HG03342 (cell line): ENCODE data around the gene ABHD2.
"Not testable (repeated sequence)": the region's sequence is repeated elsewhere in the genome, so short reads cannot be mapped to it uniquely, and the experiment has no call there.

ENCODE experiments used
- ATAC-seq: cut with Tn5 transposase; IDR thresholded peaks from one replicate; pipeline ENCODE4 v1.9.1; 2021; ENCODE audit warnings: mild to moderate bottlenecking, moderate library complexity; ENCODE audit not compliant: unreplicated experiment

The ABHD2 gene, protein sequence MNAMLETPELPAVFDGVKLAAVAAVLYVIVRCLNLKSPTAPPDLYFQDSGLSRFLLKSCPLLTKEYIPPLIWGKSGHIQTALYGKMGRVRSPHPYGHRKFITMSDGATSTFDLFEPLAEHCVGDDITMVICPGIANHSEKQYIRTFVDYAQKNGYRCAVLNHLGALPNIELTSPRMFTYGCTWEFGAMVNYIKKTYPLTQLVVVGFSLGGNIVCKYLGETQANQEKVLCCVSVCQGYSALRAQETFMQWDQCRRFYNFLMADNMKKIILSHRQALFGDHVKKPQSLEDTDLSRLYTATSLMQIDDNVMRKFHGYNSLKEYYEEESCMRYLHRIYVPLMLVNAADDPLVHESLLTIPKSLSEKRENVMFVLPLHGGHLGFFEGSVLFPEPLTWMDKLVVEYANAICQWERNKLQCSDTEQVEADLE

DNA sequence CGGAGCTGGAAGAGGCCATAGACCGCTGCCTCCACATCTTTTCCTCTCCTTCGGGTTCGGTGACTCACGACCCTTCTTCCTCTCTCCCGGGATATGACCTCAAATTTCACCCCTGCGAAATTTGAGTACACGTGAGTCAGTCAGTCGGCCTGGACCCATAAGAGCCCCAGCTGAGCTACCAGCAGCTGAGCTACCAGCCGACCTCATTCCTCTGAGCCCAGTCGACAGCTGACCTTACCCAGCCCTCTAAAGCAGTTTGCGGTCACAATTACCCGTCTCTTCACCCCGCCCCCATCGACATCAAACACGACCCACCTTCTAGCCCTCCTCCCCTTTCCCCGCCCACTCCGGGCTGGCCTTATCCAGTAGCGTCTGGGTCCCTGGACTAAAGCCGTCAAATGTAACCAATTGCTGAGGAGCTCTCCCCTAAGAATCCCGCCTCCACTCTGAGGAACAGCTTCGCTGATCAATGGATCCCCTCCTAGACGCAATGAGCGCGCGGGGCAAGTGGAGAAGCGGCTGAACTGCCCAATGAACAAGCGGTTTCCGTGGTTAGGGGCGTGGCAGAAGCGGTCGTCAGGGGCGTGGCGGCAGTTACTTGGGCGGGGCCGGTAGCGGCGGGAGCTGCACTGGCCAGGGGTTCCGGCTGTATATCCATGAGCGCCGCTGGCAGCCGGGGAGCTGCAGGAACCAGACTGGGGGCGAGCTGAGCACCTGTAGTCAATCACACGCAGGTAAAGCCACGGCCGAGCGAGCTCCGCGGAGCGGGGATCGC lies at the start of gene ABHD2:
TSS of gene ABHD2 (plus strand) at position 627 of the 775 bp plus-strand sequence. CDS start 27,872 bp downstream, outside the sequence.
- ATAC-seq: peak; percentile 97

DNA sequence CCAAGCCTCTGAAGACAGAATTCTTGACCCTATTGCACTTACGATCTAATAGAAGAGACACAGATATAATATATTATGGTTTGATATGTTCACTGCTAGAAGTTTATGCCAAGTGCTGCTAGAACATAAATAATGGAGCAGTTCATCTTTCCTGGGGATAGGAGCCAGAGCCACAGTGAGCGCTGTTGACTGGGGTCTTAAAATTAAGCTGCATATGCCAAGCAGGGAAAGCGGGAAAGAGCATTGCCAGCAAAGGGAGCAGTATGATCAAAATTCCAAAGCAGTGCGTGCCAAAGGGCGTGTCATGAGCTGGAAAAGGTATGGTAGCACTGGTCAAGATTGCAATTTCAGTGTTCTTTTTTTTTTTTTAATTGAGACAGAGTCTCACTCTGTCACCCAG lies 49.1 kb upstream of the ABHD2 start:
- ATAC-seq: no peak

DNA sequence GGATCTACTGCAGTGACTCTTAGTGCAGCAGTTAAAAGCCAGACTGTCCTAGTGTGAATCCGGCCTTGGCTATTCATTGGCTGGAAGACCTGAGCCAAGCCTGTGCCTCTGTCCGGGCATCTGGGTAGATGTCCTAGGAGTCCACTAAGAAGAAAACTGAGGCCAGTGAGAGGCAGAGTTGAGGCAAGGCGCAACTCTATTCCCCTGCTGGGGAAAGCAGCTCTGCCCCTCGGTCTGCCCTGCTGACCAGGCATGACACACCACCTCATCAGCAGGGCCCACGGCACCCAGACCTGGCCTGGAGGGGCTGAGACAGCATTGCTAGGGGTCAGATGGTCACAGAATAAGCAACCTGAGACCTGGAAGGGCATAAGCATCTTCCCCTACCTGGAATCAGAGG lies 46.7 kb upstream of the ABHD2 start:
- ATAC-seq: no peak

DNA sequence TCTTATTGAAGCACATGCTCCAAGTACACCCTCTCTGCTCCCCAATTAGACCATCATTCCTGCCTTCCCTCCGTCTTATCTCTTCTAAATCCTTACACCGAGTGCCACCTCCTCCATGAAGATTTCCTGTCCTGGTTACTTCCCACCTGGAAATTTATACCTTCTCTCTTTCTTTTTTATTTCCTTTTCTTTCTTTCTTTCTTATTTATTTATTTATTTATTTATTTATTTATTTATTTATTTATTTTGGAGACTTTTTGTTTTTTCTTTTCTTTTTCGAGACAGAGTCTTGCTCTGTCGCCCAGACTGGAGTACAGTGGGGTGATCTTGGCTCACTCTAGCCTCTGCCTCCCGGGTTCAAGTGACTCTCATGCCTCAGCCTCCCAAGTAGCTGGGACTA lies 45.9 kb upstream of the ABHD2 start:
- ATAC-seq: no peak

DNA sequence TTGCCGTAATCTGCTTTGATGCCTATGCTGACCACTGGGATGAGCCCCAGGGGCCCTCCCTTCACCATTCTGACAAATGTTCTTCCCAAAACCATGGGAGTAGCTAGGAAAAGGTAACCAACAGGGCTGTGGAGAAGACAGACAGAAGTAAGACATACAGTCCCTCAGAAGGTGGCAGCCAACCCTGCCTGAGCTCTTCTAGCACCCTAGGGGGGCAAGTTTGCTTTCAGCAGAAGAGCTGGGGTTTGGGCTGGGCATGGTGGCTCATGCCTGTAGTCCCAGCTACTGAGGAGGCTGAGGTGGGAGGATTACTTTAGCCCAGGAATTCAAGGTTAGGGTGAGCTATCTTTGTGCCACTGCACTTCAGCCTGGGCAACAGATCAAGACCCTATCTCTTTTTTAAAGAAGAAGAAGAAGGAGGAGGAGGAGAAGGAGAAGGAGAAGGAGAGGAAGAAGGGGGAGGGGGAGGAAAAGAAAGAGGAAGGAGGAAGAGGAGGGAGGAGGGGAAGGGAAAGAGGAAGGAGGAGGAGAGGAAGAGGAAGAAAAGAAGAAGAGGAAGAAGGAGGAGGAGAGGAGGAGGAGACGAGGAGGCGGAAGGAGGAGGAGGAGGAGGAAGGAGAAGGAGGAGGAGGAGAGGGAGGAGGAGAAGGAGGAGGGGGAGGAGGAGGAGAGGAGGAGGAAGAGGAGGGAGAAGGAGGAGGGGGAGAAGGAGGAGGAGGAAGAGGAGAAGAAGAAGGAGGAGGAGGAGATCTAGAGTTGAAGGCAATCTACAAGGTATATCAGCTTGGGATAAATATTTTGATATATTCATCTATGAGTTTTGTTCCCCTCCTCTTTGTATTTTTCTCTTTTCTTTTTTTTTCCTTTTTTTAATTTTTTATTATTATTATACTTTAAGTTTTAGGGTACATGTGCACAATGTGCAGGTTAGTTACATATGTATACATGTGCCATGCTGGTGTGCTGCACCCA lies 44.9 kb upstream of the ABHD2 start:
- no peak for ATAC-seq

DNA sequence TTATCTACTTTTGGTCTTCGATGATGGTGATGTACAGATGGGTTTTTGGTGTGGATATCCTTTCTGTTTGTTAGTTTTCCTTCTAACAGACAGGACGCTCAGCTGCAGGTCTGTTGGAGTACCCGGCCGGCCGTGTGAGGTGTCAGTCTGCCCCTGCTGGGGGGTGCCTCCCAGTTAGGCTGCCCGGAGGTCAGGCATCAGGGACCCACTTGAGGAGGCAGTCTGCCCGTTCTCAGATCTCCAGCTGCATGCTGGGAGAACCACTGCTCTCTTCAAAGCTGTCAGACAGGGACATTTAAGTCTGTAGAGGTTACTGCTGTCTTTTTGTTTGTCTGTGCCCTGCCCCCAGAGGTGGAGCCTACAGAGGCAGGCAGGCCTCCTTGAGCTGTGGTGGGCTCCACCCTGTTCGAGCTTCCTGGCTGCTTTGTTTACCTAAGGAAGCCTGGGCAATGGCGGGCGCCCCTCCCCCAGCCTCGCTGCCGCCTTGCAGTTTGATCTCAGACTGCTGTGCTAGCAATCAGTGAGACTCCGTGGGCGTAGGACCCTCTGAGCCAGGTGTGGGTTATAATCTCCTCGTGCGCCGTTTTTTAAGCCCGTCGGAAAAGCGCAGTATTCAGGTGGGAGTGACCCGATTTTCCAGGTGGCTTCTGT lies 39.1 kb upstream of the ABHD2 start:
- not testable (repeated sequence) for ATAC-seq

DNA sequence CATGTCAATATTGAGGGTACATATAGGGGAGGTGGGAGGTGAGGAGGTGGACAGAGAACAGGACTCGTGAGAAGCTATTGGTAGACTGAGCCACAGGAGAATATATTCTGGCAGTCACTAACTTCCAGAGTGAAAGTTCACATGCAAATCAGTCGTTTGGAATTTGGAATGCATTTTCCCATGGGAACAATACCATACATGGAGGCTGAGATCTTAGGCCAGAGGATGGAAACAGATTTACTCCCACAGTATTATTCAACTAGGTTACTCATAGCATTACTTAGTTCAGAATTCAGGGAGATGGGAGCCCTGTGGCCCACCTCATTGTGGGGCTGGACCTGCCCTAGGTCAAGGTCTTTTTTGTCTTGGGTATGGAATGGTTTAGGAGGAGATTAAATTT lies 36.4 kb upstream of the ABHD2 start:
- ATAC-seq: no peak

DNA sequence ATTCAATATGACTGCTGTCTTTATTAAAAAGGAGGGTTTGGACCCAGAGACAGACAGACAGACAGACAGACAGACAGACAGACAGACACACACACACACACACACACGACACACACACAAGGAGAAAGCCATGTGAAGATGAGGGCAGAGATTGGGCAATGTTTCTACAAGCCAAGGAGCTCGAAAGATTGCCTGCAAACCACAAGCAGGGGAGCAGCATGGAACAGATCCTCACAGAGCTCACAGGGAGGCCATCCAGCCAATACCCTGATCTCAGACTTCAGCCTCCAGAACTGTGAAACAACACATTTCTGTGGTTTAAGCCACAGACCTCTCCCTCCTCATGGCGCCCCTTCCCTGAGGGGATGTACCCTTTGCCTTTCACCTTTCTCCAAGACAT lies 35.8 kb upstream of the ABHD2 start:
- ATAC-seq: no peak

DNA sequence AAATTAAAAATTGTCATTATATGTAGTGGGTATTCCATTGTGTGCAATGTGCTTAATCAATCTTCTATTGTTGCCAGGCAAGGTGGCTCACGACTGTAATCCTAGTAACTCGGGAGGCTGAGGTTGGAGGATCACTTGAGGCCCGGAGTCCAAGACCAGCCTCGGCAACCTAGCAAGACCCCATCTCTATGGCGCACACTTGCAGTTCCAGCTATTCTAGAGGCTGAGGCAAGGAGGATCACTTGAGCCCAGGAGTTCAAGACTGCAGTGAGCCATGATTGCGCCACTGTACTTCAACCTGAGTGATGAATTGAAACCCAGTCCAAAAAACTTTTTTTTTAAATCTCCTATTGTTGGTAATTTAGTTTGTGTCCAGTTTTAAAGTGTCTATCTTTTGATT lies 33.4 kb upstream of the ABHD2 start:
- ATAC-seq: no peak

DNA sequence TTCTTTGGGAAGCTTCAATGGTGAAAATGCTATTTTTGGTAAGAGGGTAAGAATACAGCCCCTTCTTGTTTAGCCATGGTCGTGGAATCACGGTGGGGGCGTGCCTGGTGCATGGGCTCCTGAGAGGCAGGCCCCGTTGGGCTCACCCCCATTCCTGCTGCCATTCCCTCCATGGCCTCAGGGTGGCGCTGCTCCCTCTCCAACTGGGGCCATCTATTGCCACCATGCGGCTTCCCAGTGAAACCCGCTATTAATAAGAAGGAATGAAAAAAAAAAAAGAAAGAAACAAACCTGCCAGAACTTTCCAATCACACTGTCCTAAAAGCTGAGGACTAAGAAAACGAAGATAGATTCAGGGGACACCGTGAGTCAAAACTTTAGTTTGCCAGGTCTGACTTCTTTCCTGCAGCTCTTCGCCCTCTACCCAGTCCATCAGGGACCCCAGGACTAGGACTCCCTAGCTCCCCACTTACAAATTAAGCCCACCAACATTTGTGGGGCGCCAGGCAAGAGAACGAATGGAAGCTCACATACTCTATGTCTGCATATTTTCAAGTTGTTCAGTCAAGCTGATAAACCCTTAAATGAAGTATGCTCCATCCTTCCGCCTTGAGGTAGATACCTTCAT lies 30.6 kb upstream of the ABHD2 start:
- peak; percentile 73 for ATAC-seq

DNA sequence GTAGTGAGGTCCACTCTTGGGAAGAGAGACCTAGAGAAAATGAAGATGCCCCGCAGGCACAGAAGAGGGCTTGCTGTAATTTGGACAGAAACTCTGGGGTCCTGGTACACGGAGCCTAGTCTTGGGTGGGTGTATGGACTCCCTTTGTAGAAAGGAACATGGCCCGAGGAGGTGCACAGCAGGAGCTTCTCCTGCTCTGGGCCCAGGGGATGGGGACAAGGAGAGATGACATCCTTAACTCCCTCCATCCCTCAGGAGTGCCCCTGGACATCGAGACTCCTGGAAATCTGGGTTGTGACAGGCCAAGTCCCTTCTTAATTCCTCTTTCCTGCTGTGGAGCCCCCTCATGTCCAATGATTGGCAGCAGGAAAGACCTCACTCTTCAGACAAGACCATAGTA lies 29.9 kb upstream of the ABHD2 start:
- ATAC-seq: no peak

DNA sequence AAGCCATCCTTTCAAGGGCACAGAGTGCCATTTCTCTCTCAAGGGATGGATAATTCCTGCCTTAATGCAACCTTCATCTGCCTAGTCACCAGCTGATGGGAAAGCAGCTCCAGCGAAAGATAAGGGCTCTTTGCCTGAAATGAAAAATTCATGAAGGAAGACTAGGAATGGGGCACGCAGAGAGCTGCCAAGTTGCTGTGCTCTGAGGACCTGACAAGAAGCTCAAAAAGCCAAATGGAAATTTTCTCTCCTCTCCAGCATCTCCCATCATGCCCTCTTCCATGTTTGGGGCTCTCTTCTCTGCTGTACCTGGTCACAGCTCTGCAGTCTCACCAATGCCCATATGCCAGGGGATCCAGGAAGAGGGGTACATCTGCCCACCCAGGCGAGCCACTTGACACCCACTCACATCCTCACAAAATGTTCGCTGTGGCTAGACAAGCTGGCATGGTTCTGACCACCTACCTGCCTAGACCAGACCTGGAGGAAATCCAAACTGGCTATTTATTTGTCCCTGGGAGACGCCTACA lies 29.3 kb upstream of the ABHD2 start:
- ATAC-seq: no peak

DNA sequence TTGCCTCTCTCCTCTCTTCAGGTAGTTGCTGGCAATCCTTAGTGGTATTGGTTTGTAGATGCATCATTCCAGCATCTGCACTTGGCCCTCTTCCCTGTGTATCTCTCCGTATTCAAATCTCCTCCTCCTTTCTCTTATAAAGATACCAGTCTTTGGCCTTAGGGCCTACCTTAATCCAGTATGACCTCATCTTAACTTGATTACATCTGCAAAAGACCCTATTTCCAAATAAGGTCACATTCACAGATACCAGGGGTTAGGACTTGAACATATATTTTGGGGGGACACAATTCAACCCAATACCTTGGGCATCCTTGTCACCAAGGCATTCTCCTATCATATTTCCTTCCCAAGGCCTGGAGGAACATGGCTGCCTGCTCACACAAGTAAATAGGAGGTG lies 22.0 kb upstream of the ABHD2 start:
- ATAC-seq: no peak

DNA sequence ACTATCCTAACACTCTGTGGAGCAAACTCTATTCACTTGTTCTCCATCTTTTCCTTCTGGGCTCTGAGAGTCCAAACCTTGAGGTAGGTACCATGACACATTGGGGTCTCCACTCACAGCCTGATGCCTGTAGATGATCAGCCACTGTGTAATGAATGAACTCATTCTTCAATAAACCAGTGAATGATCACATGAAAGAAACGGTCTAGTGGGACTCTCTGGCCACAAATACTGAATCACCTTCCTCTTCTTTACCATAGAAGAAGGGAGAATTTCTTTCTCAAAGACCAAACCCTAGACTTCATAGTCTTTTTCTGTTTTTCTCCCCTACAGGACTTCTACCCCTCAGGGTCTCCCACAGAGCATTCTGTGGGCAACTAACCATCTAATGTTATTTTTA lies 20.5 kb upstream of the ABHD2 start:
- peak; percentile 31 for ATAC-seq

DNA sequence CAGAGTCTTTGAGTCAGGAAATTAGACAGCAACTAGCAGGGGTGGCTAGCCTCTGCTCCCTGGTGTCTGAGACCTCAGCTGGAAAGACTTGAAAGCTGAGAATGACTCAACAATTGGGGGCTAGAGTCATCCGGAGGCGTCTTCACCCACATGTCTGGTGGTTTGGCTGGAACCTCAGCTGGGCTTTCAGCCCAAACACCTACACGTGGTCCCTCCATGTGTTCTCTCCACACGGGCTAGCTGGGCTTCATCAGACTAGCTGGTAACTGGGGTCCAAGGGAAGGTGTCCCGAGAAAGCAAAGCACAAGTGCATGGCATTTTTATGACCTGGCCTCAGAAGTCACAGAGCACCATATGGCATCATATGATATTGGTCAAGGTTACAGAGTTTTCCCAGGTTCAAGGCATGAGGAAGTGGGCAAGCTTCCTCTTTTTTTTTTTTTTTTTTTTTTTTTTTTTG lies 19.9 kb upstream of the ABHD2 start:
- peak; percentile 93 for ATAC-seq

DNA sequence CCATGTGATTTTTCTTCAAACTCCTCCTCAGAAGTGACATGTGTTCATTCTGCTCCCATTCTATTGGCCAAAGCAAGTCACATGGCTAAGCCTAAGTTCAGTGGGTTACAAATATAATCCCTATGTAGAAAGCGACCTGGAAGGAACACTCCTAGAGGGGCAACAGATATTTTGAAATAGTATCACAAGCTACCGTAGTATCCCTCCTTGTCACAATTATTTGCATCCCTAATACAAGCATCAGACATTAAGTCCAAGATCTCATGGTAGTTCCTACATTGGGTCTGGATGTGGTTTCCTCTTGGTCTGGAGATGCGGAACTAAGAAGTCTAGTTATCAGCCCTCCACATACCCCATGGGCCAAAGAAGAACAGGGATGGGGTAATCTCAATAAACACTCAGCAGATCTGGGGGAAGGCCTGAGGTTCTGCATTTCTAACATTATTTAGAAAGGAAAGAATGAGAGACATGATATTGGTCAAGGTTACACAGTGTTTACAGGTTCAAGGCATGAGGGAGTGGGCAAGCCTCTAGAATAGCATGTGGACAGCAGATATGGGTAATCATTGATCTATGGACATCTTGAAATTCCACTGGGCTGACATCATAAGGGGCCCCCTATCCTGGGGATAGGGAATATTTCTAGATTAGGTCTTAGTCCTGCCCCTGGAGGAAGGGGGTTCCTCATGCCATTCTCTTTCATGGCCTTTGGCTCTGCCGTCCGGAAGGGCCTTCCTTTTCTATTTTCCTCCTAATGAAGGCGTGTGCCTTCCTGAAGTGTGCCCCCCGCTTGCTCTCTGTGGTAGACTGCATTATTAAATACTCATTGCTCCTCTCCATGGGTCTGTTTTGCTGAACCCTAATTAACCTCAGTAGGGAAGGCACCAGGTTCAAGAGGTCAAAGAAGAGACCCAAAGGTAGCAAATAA lies 17.8 kb upstream of the ABHD2 start:
- no peak for ATAC-seq

DNA sequence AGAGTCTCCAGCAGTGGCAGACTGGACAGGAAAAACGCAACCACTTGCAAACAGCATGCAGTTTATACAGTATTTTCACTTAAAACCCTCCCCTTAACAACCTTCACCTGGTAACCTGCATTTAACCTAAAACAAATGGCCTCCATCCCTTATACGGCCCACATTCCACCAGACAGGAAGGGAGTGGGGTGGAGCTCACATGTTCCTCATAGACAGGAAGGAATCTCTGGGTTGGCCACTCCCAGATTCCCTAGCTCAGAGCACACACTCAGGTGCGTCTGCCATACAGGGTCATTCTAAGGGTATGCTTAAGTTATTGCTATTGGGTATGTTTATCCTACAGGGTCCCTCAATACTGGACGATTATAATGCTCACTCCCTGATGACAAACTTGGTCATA lies 16.8 kb upstream of the ABHD2 start:
- no peak for ATAC-seq

DNA sequence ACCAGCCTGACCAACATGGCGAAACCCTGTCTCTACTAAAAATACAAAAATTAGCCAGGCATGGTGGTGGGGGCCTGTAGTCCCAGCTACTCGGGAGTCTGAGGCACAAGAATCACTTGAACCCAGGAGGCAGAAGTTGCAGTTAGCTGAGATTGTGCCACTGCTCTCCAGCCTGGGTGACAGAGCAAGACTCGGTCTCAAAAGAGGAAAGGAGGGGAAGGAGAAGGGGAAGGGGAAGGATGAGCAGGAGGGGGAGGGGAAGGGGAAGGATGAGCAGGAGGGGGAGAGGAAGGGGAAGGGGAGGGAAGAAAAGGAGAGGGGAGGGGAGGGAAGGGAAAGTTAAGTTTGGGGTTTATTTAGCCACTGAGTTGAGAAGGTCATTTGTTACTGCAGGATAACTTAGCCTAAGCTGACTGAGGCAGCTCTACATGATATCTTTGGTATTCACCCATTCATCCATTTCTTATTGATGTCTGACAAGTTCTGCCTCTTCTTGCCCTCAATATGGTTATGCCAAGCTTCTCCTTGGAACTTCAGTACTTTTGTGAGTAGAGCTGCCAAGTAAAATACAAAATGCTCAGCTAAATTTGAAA lies 15.9 kb upstream of the ABHD2 start:
- ATAC-seq: no peak
